GM18519 (cell line): ENCODE data around the gene KLK13.

Experiments used
- ATAC-seq: cut with Tn5 transposase; IDR thresholded peaks from one replicate; pipeline ENCODE4 v1.9.1; 2021; ENCODE audit warnings: mild to moderate bottlenecking, moderate library complexity; ENCODE audit not compliant: unreplicated experiment, low FRiP score

KLK13 gene

GRCh38 chr19:51025401-51025800, 39.5 kb downstream of the KLK13 start:
- ATAC-seq, result no peak

- ATAC-seq, result no peak
Observed at GRCh38 chr19:51024924-51025323, 40.0 kb downstream of the KLK13 start.

DNA sequence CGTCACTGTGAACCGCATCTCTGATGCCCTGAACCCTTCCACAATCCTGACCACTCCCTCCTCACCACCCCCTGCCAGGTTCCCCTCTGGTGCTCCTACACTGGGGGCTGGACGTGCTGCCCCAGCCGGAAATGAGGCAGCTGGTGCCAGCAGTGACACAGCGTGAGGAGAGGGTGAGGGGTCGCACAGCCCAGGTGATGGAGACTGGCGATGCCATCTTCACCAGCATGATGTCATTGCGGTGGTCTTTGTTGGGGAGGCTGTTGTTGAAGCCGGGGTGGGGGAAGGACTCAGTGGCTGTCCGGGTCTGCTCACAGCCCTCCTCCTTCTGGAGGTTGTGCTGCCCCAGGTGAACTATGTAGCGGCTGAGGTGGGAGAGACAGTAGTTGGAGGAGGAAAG, 40.9 kb downstream of the KLK13 start:
- ATAC-seq, result no peak

DNA sequence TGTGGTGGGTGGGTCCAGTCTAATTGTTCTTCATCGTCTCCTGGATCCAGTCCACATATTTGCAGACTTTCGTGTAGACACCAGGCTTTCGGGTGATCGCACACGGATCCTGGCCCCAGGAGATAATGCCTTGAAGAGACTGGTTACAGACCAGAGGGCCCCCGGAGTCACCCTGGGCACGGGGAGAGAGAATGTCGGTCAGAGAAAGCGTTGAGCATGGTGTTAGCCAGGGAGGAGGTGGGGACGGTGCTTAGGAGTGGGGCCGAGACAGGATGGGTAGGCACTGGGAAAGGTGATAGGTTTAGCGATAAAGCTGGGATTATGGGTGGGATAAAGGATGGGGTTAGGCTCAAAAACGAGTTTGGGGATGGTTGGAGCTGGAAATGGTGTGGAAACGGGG, 42.4 kb downstream of the KLK13 start:
- ATAC-seq, result no peak

- no peak for ATAC-seq
Observed at GRCh38 chr19:51020988-51021651, 43.8 kb downstream of the KLK13 start.

DNA sequence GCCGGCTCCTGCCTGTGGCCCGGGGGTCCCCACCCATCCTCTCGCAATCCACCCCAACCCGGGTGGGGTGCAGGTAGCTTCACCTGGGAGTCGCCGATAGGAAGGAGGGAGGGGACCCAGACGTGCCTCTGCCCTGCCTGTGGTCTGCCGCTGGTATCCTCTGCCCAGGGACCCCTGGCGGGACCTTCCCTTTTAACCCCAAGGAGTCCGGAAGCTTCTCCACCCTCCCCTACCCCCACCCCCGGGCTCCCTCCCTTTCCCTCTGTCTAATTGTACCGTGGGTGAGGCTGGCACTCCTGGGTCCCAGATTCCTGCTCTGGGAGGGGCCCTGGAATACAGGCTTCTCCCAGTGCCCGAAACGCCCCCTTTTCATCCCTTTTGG, 45.4 kb downstream of the KLK13 start, which contains the start of gene KLK10:
TSS of gene KLK10 (minus strand) at position 166 of the 382 bp plus-strand sequence. CDS start 579 bp downstream, outside the sequence.
- ATAC-seq, result no peak

- no peak for ATAC-seq
Observed at GRCh38 chr19:51018745-51019543, 45.9 kb downstream of the KLK13 start.

GRCh38 chr19:51016798-51017683, 47.9 kb downstream of the KLK13 start:
- ATAC-seq, result no peak

GRCh38 chr19:51015691-51016267, 49.1 kb downstream of the KLK13 start:
- no peak for ATAC-seq

- no peak for ATAC-seq
Observed at GRCh38 chr19:51014242-51014641, 50.6 kb downstream of the KLK13 start.

- ATAC-seq, result no peak
Observed at GRCh38 chr19:51012661-51013190, 52.2 kb downstream of the KLK13 start.

DNA sequence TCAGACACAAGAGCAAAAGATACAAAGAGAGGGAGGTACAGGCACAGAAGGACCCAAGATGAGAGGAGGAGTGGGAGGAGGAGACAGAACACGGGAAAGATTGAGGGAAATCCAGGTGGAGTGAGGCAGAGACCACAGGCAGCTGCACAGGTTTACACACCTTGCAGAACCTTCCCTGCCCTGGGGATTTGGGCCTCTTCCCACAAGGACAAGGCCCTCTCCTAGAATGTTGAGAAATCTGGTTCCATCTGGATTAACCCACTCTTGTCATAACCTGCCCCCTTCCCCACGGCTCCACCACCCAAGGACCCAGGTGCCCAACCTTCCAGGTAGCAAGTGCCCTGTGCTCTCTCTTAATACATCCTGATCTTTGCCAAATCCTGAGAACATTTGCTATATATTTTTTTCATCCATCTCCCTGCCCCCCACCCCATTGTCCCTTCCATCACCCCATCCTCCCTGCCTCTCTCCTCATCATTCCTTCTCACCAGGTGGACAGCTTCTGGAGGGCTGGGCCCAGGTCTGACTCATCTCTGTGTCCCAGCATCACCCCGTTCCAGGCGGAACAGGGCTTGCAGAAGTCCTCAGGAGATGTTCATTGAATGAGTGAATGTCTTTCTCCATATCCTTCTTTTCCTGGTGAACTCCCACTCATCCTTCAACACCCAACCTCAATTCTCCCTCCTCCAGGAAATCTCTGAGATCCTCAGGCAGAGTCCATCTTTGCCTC, 54.7 kb downstream of the KLK13 start:
- ATAC-seq, result no peak

GRCh38 chr19:51009061-51009891, 55.6 kb downstream of the KLK13 start:
- ATAC-seq, result no peak

DNA sequence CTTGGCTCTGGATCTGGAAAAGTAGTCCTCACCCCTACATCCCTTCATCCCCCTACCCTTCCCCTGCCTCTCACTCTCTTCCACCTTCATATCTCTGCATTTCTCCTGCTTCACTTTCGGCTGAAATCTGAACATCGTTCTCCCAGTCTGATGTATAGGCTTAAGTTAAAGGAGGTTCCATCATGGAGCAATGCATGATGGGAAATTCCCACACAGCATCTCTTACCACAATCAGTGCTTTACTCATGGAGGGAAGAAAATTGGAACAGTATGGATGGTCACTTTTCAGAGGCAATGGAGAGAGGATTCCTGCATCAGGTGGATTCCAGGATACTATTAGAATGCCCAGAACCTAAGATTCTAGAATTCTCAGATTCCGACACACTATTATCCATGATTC, 57.4 kb downstream of the KLK13 start:
- no peak for ATAC-seq

DNA sequence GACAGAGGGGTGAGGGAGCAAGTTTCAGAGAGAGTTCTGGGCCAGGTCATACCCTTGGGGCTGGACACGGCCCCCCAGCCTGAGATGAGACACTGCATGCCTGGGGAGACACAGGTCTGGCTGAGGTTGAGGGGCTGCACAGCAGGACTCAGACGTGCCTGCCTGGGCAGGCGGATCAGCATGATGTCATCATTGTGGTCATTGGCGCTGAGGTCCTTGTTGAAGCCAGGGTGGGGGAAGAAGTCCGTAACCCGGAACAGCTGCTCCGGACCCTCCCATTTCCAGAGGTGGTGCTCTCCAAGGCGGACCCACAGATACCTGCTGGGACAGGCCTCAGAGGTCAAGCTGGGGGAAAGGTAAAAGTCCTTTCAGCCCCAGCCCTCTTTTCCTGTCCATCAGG, 58.5 kb downstream of the KLK13 start:
- no peak for ATAC-seq
